Astrocyte (in vitro differentiated cells and primary cell): Measurements from ENCODE around the gene ZBTB7C.

Source experiments
- CTCF ChIP-seq: IDR thresholded peaks from 2 replicates; pipeline ENCODE4 v1.5.1; 2011; ENCODE audit warnings: low read depth, mild to moderate bottlenecking, inconsistent platforms, low read length, moderate library complexity; ENCODE audit not compliant: insufficient read depth
- EZH2 ChIP-seq: IDR thresholded peaks from 2 replicates; pipeline ENCODE4 v1.6.1; 2012; ENCODE audit warnings: mild to moderate bottlenecking, low read length, inconsistent platforms; ENCODE audit not compliant: insufficient read depth

DNA sequence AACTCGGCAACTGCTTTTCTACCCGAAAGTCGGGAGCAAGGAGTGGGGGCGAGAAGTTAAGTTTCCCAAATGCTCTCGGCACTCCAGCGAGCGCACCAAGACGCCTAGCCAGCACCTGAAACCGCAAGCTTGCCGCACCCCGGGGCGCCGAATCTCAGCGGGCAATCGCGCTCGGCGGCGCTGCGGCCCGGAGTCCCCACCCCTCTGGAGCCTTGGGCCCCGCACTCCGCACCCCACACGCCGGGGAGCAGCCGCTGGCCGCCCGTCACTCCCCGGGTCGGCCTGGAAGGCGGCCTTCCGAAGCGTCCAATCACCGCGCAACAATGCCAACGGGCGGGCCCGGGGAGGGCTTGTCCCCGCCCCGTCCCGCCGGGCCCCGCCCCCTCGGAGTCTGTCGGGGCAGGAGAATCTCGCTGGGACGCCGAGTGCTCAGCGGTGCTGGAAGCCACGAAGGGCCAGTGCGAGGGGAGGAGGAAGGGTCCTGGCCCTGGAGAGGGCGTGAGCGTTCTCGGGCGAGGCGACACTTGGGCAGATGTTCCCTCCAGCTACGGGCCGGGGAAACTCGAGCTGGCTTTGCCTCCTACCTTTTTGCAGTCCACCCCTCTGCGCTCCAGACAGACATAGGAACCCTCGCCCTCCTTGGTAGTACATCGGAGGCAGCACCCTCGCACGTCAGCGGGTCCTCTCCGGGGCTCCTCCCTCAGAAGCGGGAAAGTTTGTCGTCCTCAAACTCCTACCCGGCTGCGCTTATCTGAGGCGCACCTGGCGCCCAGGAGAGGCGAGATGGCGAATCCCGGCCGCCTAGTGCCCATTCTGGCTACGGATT is 1.1 kb upstream of the ZBTB7C start:
- TF ChIP-seq CTCF (no peak), EZH2 (no peak)
